GM23338 (cell line): ENCODE results near the gene CNTN5. TPM values are rescaled to one million over a fixed set of nuclear protein-coding genes. Genes with fewer than 3 reads are reported as not detected.

Experiments
- ATAC-seq: fragments of 200-7000 bp; cut with Tn5 transposase; 3 replicates; pipeline ENCODE4 v1.9.1; 2020
- DNase-seq: peaks from one replicate; pipeline ENCODE4 v3.0.0-alpha.2; 2015; ENCODE audit warnings: low spot score
- H2AFZ ChIP-seq: fragments of 200-600 bp; sonication (generic); 2 replicates; pipeline ENCODE4 v1.8.0; 2016; ENCODE audit warnings: antibody characterized with exemption, mild to moderate bottlenecking, moderate library complexity
- H3F3A ChIP-seq: fragments of 200-600 bp; sonication (generic); replicated peaks from 2 replicates; pipeline ENCODE4 v1.8.0; 2017; ENCODE audit warnings: antibody characterized with exemption, mixed run types, low read depth
- H3K27ac ChIP-seq: fragments of 200-600 bp; sonication (generic); 2 replicates; pipeline ENCODE4 v1.6.1; 2016; ENCODE audit warnings: low read depth
- H3K27me3 ChIP-seq: fragments of 200-600 bp; sonication (generic); 2 replicates; pipeline ENCODE4 v1.8.0; 2016; ENCODE audit warnings: mild to moderate bottlenecking, mixed run types, moderate library complexity; ENCODE audit not compliant: insufficient read depth
- H3K36me3 ChIP-seq: fragments of 200-600 bp; sonication (generic); 2 replicates; pipeline ENCODE4 v1.8.0; 2016; ENCODE audit warnings: mild to moderate bottlenecking; ENCODE audit not compliant: insufficient read depth
- H3K4me1 ChIP-seq: fragments of 200-600 bp; sonication (generic); 2 replicates; pipeline ENCODE4 v1.8.0; 2016; ENCODE audit warnings: mild to moderate bottlenecking, moderate library complexity; ENCODE audit not compliant: insufficient read depth
- H3K4me2 ChIP-seq: fragments of 200-600 bp; sonication (generic); 2 replicates; pipeline ENCODE4 v1.7.1; 2017; ENCODE audit warnings: mixed run types
- H3K4me3 ChIP-seq: fragments of 200-600 bp; sonication (generic); 2 replicates; pipeline ENCODE4 v1.6.1; 2016; ENCODE audit warnings: mixed run types
- H3K79me2 ChIP-seq: fragments of 200-600 bp; sonication (generic); replicated peaks from 2 replicates; pipeline ENCODE4 v1.8.0; 2017; ENCODE audit warnings: mild to moderate bottlenecking; ENCODE audit not compliant: insufficient read depth
- H3K9me2 ChIP-seq: fragments of 200-600 bp; sonication (generic); 2 replicates; pipeline ENCODE4 v1.8.0; 2017; ENCODE audit not compliant: insufficient read depth
- H4K20me1 ChIP-seq: fragments of 200-600 bp; sonication (generic); replicated peaks from 2 replicates; pipeline ENCODE4 v1.8.0; 2017; ENCODE audit warnings: mild to moderate bottlenecking; ENCODE audit not compliant: insufficient read depth
- H3K27ac Mint-ChIP-seq: 2 replicates; pipeline ENCODE4 v1.8.0; 2020; ENCODE audit warnings: inconsistent platforms, mild to moderate bottlenecking, moderate library complexity, mixed read lengths
- H3K27me3 Mint-ChIP-seq: 3 replicates; pipeline ENCODE4 v1.8.0; 2022; ENCODE audit warnings: low read depth, mild to moderate bottlenecking, moderate library complexity, mixed read lengths, inconsistent platforms; ENCODE audit not compliant: insufficient read depth, poor library complexity
- H3K36me3 Mint-ChIP-seq: 3 replicates; pipeline ENCODE4 v1.8.0; 2021; ENCODE audit warnings: low read depth, mild to moderate bottlenecking, inconsistent platforms, moderate library complexity, mixed read lengths
- H3K4me1 Mint-ChIP-seq: 3 replicates; pipeline ENCODE4 v1.8.0; 2020; ENCODE audit warnings: mild to moderate bottlenecking, inconsistent platforms, mixed read lengths
- H3K4me3 Mint-ChIP-seq: 3 replicates; pipeline ENCODE4 v1.8.0; 2021; ENCODE audit warnings: moderate library complexity, mild to moderate bottlenecking, inconsistent platforms, mixed read lengths
- H3K9me3 Mint-ChIP-seq: 3 replicates; pipeline ENCODE4 v1.8.0; 2020; ENCODE audit warnings: moderate library complexity, mild to moderate bottlenecking, inconsistent platforms, mixed read lengths
- CREB1 ChIP-seq: fragments of 250-450 bp; sonication (Bioruptor Pico); IDR thresholded peaks from 2 replicates; pipeline ENCODE4 v1.5.0; 2020; ENCODE audit warnings: low read depth, mild to moderate bottlenecking, moderate library complexity
- CTCF ChIP-seq, 2 experiments: fragments of 200-600 bp in 1 of 2; sonication (generic) in 1 of 2; conservative IDR thresholded peaks; 2 replicates each; pipeline versions ENCODE4 v1.5.1 to v1.6.1; 2016 to 2017; ENCODE audit warnings: antibody characterized with exemption in 2 of 2, low read depth in 2 of 2, mild to moderate bottlenecking in 2 of 2, moderate library complexity in 1 of 2
- ETS1 ChIP-seq: IDR thresholded peaks from 2 replicates; pipeline ENCODE4 v1.6.1; 2016; ENCODE audit warnings: antibody characterized with exemption
- EZH2 ChIP-seq: fragments of 200-600 bp; sonication (generic); IDR thresholded peaks from one replicate; pipeline ENCODE4 v1.8.0; 2017; ENCODE audit warnings: antibody characterized with exemption, mild to moderate bottlenecking, low read depth; ENCODE audit not compliant: unreplicated experiment
- EZH2phosphoT487 ChIP-seq: fragments of 200-600 bp; sonication (generic); IDR thresholded peaks from one replicate; pipeline ENCODE4 v1.8.1; 2018; ENCODE audit warnings: antibody characterized with exemption; ENCODE audit not compliant: unreplicated experiment
- JUNB ChIP-seq: IDR thresholded peaks from one replicate; pipeline ENCODE4 v1.6.1; 2016; ENCODE audit warnings: antibody characterized with exemption; ENCODE audit not compliant: unreplicated experiment
- NANOG ChIP-seq: IDR thresholded peaks from 2 replicates; pipeline ENCODE4 v1.6.1; 2016; ENCODE audit warnings: antibody characterized with exemption, borderline replicate concordance
- POLR2AphosphoS5 ChIP-seq: IDR thresholded peaks from 2 replicates; pipeline ENCODE4 v1.6.1; 2016; ENCODE audit warnings: antibody characterized with exemption, low read depth
- STAT1 ChIP-seq: IDR thresholded peaks from one replicate; pipeline ENCODE4 v1.6.1; 2016; ENCODE audit warnings: antibody characterized with exemption; ENCODE audit not compliant: unreplicated experiment
- ZNF114 ChIP-seq: fragments of 250-450 bp; sonication (Bioruptor Pico); IDR thresholded peaks from 2 replicates; pipeline ENCODE4 v1.5.0; 2020; ENCODE audit warnings: mild to moderate bottlenecking, moderate library complexity
- ZNF331 ChIP-seq: fragments of 250-450 bp; sonication (Bioruptor Pico); IDR thresholded peaks from 2 replicates; pipeline ENCODE4 v1.5.0; 2020; ENCODE audit warnings: low read depth, mild to moderate bottlenecking, moderate library complexity
- ZNF462 ChIP-seq: fragments of 250-450 bp; sonication (Bioruptor Pico); IDR thresholded peaks from 2 replicates; pipeline ENCODE4 v1.5.0; 2020; ENCODE audit warnings: mild to moderate bottlenecking, moderate library complexity
- polyA plus RNA-seq: library from polyadenylated mRNA; unstranded; fragments of >200 nt; fragmentation: Nextera tagmentation; extraction: Ambion mirVana; gene quantifications from 2 replicates; pipeline ENCODE4 v1.2.1, GENCODE V29; 2016
- total RNA-seq: library from RNA; depleted of rRNA; stranded (reverse); fragments of >200 nt; shearing (Covaris generic); gene quantifications from 2 replicates; pipeline ENCODE4 v1.2.3, GENCODE V29; 2014
- TF ChIP-seq, protein P1 (sequence below): IDR thresholded peaks from one replicate; pipeline ENCODE4 v1.6.1; 2018; ENCODE audit warnings: antibody characterized with exemption; ENCODE audit not compliant: unreplicated experiment

Gene CNTN5
- total and polyA plus RNA-seq, 2 experiments from 2014 or later = not detected

GRCh38 chr11:100235085-100235484 lies 1214.3 kb downstream of the CNTN5 start:
- H4K20me1 ChIP-seq = no peaks in the 10 kb centered on the region
- Mint-ChIP-seq H3K4me1 (no peaks in the 10 kb centered on the region; the same call in 2 of the 3 replicates), H3K27me3 (peaks cover 3% of the 10 kb centered on the region), H3K9me3 (peaks cover 9% of the 10 kb centered on the region), H3K36me3 (peaks cover 2% of the 10 kb centered on the region), H3K4me3 (no peak overlapping the region), H3K27ac (no peak overlapping the region)
- DNase-seq (no peak), ATAC-seq (no peak)
- no peaks in the 10 kb centered on the region for H3F3A ChIP-seq
- no peaks in the 10 kb centered on the region for H3K9me2 ChIP-seq
- TF ChIP-seq NANOG (no peak), ETS1 (no peak), CREB1 (no peak), EZH2phosphoT487 (no peak), JUNB (no peak), ZNF331 (CRISPR knock-in tag) (no peak), POLR2AphosphoS5 (no peak), ZNF462 (CRISPR knock-in tag) (no peak), EZH2 (no peak), CTCF (conservative IDR thresholded peaks at IDR 0.05; ENCODE audit: low read depth in 2 of 2) (no peak), ZNF114 (CRISPR knock-in tag) (no peak), STAT1 (no peak)
- TF ChIP-seq, protein P1, sequence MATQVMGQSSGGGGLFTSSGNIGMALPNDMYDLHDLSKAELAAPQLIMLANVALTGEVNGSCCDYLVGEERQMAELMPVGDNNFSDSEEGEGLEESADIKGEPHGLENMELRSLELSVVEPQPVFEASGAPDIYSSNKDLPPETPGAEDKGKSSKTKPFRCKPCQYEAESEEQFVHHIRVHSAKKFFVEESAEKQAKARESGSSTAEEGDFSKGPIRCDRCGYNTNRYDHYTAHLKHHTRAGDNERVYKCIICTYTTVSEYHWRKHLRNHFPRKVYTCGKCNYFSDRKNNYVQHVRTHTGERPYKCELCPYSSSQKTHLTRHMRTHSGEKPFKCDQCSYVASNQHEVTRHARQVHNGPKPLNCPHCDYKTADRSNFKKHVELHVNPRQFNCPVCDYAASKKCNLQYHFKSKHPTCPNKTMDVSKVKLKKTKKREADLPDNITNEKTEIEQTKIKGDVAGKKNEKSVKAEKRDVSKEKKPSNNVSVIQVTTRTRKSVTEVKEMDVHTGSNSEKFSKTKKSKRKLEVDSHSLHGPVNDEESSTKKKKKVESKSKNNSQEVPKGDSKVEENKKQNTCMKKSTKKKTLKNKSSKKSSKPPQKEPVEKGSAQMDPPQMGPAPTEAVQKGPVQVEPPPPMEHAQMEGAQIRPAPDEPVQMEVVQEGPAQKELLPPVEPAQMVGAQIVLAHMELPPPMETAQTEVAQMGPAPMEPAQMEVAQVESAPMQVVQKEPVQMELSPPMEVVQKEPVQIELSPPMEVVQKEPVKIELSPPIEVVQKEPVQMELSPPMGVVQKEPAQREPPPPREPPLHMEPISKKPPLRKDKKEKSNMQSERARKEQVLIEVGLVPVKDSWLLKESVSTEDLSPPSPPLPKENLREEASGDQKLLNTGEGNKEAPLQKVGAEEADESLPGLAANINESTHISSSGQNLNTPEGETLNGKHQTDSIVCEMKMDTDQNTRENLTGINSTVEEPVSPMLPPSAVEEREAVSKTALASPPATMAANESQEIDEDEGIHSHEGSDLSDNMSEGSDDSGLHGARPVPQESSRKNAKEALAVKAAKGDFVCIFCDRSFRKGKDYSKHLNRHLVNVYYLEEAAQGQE = no peak
- no peaks in the 10 kb centered on the region; the same call in 1 of the 2 replicates for H3K4me1 ChIP-seq
- no peak overlapping the region for H3K4me3 ChIP-seq
- H3K79me2 ChIP-seq = no peaks in the 10 kb centered on the region
- no peak overlapping the region for H3K27ac ChIP-seq
- no peak overlapping the region for H2AFZ ChIP-seq
- H3K27me3 ChIP-seq = no peaks in the 10 kb centered on the region
- no peak overlapping the region for H3K4me2 ChIP-seq
- H3K36me3 ChIP-seq = no peaks in the 10 kb centered on the region
